Endodermal cell (in vitro differentiated cells): ENCODE measurements around the gene KIAA1755. TPM values are rescaled to one million over a fixed set of nuclear protein-coding genes. Genes with fewer than 3 reads are reported as not detected.

Source experiments
- DNase-seq: peaks from one replicate; pipeline ENCODE4 v3.0.0-alpha.2; 2017
- H3K27ac ChIP-seq: 2 replicates; pipeline ENCODE4 v1.5.1; 2013; ENCODE audit warnings: mild to moderate bottlenecking, low read depth, low read length, moderate library complexity
- H3K27me3 ChIP-seq: 2 replicates; pipeline ENCODE4 v1.6.1; 2013; ENCODE audit warnings: mild to moderate bottlenecking, low read length, moderate library complexity; ENCODE audit not compliant: insufficient read depth, control insufficient read depth, poor library complexity, severe bottlenecking
- H3K36me3 ChIP-seq: 2 replicates; pipeline ENCODE4 v1.7.0; 2013; ENCODE audit warnings: mild to moderate bottlenecking, low read length, moderate library complexity; ENCODE audit not compliant: control insufficient read depth, insufficient read depth
- H3K4me1 ChIP-seq: one replicate; pipeline ENCODE4 v1.7.0; 2013; ENCODE audit warnings: low read length; ENCODE audit not compliant: control insufficient read depth, insufficient read depth
- H3K4me3 ChIP-seq: 2 replicates; pipeline ENCODE4 v1.5.1; 2013; ENCODE audit warnings: mild to moderate bottlenecking, low read length, moderate library complexity
- H3K9ac ChIP-seq: 2 replicates; pipeline ENCODE4 v1.6.1; 2013; ENCODE audit warnings: mild to moderate bottlenecking, low read length, moderate library complexity; ENCODE audit not compliant: poor library complexity, severe bottlenecking; ENCODE audit errors: extremely low read depth
- H3K9me3 ChIP-seq: 2 replicates; pipeline ENCODE4 v1.6.1; 2013; ENCODE audit warnings: mild to moderate bottlenecking, low read length, moderate library complexity; ENCODE audit not compliant: control insufficient read depth
- H3K27ac Mint-ChIP-seq: 2 replicates; pipeline ENCODE4 v1.8.0; 2020; ENCODE audit warnings: mixed read lengths
- H3K27me3 Mint-ChIP-seq: 2 replicates; pipeline ENCODE4 v1.8.0; 2021; ENCODE audit warnings: mild to moderate bottlenecking, mixed read lengths; ENCODE audit not compliant: insufficient read depth
- H3K36me3 Mint-ChIP-seq: 2 replicates; pipeline ENCODE4 v1.8.0; 2020; ENCODE audit warnings: low read depth, mixed read lengths
- H3K4me1 Mint-ChIP-seq: 2 replicates; pipeline ENCODE4 v1.8.0; 2020; ENCODE audit warnings: mixed read lengths
- H3K4me3 Mint-ChIP-seq: 2 replicates; pipeline ENCODE4 v1.8.0; 2020; ENCODE audit warnings: mild to moderate bottlenecking, moderate library complexity, mixed read lengths
- H3K9me3 Mint-ChIP-seq: 2 replicates; pipeline ENCODE4 v1.8.0; 2020; ENCODE audit warnings: mild to moderate bottlenecking, mixed read lengths
- CTCF ChIP-seq: fragments of 200-600 bp; sonication (generic); conservative IDR thresholded peaks from 2 replicates; pipeline ENCODE4 v1.5.0; 2021; ENCODE audit warnings: antibody characterized with exemption, mild to moderate bottlenecking
- WGBS, 2 experiments: methylation state at CpG; one replicate each; pipeline versions ENCODE4 v1.1.5 to v1.1.7; 2013; ENCODE audit warnings: missing lambda C conversion rate in 2 of 2, mixed read lengths in 1 of 2; ENCODE audit not compliant: insufficient coverage in 1 of 2, insufficient read length in 1 of 2; 5-methylcytosine and 5-hydroxymethylcytosine counted together
- total RNA-seq, 2 donors: library from RNA; stranded (reverse); fragmentation: NEBNext Ultra II Directional in 1 of 2; extraction: Animal tissue kit (Norgen Biotek cat#: 25700) in 1 of 2; gene quantifications; 2 replicates in 1 of 2; 3 replicates in 1 of 2; pipeline ENCODE4 v1.2.1, GENCODE V29; 2021

KIAA1755 gene
- total RNA-seq, 2 donors from 2014 or later = not detected

- DNase-seq = no peak
- Mint-ChIP-seq H3K4me1 (no peaks in the 10 kb centered on the region), H3K4me3 (no peak overlapping the region), H3K9me3 (no peaks in the 10 kb centered on the region), H3K27ac (no peak overlapping the region), H3K36me3 (no peaks in the 10 kb centered on the region), H3K27me3 (no peaks in the 10 kb centered on the region)
- Histone ChIP-seq H3K4me3 (no peak overlapping the region), H3K9ac (no peak overlapping the region), H3K4me1 (no peaks in the 10 kb centered on the region), H3K36me3 (no peaks in the 10 kb centered on the region), H3K27me3 (no peaks in the 10 kb centered on the region), H3K9me3 (no peaks in the 10 kb centered on the region), H3K27ac (no peak overlapping the region)
- WGBS, 2 experiments = 92 to 100% methylated on average over 1 to 10 of the region's 10 CpGs
- no peak for TF ChIP-seq CTCF
Observed at GRCh38 chr20:38224531-38224930, 36.0 kb downstream of the KIAA1755 start.

- no peaks in the 10 kb centered on the region for H3K9me3 ChIP-seq
- WGBS, 2 experiments = 67 to 84% methylated on average over 1 to 3 of the region's 3 CpGs
- Mint-ChIP-seq H3K27ac (no peak overlapping the region), H3K27me3 (peaks cover 2% of the 10 kb centered on the region), H3K4me3 (no peak overlapping the region), H3K36me3 (no peaks in the 10 kb centered on the region), H3K9me3 (no peaks in the 10 kb centered on the region), H3K4me1 (no peaks in the 10 kb centered on the region)
- no peak overlapping the region for H3K9ac ChIP-seq
- H3K4me3 ChIP-seq = no peak overlapping the region
- H3K36me3 ChIP-seq = no peaks in the 10 kb centered on the region
- H3K27me3 ChIP-seq = no peaks in the 10 kb centered on the region
- H3K4me1 ChIP-seq = no peaks in the 10 kb centered on the region
- DNase-seq = no peak
- H3K27ac ChIP-seq = no peak overlapping the region
- TF ChIP-seq CTCF = no peak
Observed at GRCh38 chr20:38223743-38224100, 36.8 kb downstream of the KIAA1755 start.

GRCh38 chr20:38222923-38223742, 37.4 kb downstream of the KIAA1755 start:
- H3K27ac Mint-ChIP-seq = no peak overlapping the region
- H3K4me3 Mint-ChIP-seq = no peak overlapping the region
- no peaks in the 10 kb centered on the region for H3K4me1 Mint-ChIP-seq
- H3K9me3 ChIP-seq = no peaks in the 10 kb centered on the region
- DNase-seq = no peak
- no peak overlapping the region for H3K4me3 ChIP-seq
- no peaks in the 10 kb centered on the region for H3K9me3 Mint-ChIP-seq
- no peak overlapping the region for H3K9ac ChIP-seq
- peaks cover 4% of the 10 kb centered on the region for H3K27me3 Mint-ChIP-seq
- no peaks in the 10 kb centered on the region for H3K4me1 ChIP-seq
- no peak for TF ChIP-seq CTCF
- no peaks in the 10 kb centered on the region for H3K36me3 ChIP-seq
- 80 to 82% methylated on average over 2 to 7 of the region's 7 CpGs for WGBS, 2 experiments
- no peaks in the 10 kb centered on the region for H3K27me3 ChIP-seq
- H3K27ac ChIP-seq = no peak overlapping the region
- H3K36me3 Mint-ChIP-seq = no peaks in the 10 kb centered on the region
